C4-2B (cell line): Measurements from ENCODE around the gene CLIP3.
"Not testable (repeated sequence)": the region's sequence is repeated elsewhere in the genome, so short reads cannot be mapped to it uniquely, and the experiment has no call there.

ENCODE experiments used
- H3K27ac ChIP-seq: fragments of 450-650 bp; 2 replicates; pipeline ENCODE4 v1.5.1; 2017
- ZFX ChIP-seq: fragments of 450-650 bp; IDR thresholded peaks from 2 replicates; pipeline ENCODE4 v1.6.1; 2017
- TF ChIP-seq, protein P1 (sequence below): fragments of 450-650 bp; conservative IDR thresholded peaks from 2 replicates; pipeline ENCODE4 v1.5.1; 2017; ENCODE audit warnings: mild to moderate bottlenecking

Gene CLIP3

GRCh38 chr19:35990771-35991730, 41.6 kb downstream of the CLIP3 start:
- no peak overlapping the region for H3K27ac ChIP-seq
- no peak for TF ChIP-seq ZFX
- TF ChIP-seq, protein P1, sequence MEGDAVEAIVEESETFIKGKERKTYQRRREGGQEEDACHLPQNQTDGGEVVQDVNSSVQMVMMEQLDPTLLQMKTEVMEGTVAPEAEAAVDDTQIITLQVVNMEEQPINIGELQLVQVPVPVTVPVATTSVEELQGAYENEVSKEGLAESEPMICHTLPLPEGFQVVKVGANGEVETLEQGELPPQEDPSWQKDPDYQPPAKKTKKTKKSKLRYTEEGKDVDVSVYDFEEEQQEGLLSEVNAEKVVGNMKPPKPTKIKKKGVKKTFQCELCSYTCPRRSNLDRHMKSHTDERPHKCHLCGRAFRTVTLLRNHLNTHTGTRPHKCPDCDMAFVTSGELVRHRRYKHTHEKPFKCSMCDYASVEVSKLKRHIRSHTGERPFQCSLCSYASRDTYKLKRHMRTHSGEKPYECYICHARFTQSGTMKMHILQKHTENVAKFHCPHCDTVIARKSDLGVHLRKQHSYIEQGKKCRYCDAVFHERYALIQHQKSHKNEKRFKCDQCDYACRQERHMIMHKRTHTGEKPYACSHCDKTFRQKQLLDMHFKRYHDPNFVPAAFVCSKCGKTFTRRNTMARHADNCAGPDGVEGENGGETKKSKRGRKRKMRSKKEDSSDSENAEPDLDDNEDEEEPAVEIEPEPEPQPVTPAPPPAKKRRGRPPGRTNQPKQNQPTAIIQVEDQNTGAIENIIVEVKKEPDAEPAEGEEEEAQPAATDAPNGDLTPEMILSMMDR: no peak

- no peak for TF ChIP-seq ZFX
- TF ChIP-seq, protein P1: no peak
- no peak overlapping the region for H3K27ac ChIP-seq
Measured at GRCh38 chr19:35990156-35990555, 42.5 kb downstream of the CLIP3 start.

DNA sequence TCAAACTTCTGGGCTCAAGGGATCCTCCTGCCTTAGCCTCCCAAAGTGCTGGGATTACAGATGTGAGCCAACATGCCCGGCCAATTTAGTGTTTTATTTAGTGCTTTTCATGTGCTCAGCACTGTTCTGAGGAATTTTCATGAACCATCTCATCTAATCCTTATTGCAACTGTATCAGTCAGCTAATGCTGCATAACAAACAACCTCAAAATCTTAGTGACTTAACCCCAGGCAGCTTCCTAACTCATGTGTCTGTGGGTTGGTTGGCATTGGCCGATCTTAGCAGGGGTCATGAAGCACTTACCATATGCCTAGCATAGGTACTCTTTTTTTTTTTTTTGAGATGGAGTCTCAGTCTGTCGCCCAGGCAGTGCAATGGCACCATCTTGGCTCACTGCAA, 43.8 kb downstream of the CLIP3 start:
- no peak overlapping the region for H3K27ac ChIP-seq
- TF ChIP-seq, protein P1: no peak
- TF ChIP-seq ZFX: no peak

DNA sequence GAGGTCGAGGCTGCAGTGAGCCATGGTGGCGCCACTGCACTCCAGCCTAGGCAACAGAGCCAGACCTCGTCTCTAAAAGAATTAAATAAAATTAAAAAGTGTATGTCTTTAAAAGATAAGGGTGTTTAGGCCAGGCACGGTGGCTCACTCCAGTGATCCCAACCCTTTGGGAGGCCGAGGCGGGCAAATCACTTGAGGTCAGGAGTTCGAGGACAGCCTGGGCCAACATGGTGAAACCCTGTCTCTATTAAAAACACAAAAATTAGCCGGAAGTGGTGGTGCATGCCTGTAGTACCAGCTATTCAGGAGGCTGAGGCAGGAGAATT, 45.1 kb downstream of the CLIP3 start:
- H3K27ac ChIP-seq: no peak overlapping the region
- no peak for TF ChIP-seq ZFX
- TF ChIP-seq, protein P1: no peak

DNA sequence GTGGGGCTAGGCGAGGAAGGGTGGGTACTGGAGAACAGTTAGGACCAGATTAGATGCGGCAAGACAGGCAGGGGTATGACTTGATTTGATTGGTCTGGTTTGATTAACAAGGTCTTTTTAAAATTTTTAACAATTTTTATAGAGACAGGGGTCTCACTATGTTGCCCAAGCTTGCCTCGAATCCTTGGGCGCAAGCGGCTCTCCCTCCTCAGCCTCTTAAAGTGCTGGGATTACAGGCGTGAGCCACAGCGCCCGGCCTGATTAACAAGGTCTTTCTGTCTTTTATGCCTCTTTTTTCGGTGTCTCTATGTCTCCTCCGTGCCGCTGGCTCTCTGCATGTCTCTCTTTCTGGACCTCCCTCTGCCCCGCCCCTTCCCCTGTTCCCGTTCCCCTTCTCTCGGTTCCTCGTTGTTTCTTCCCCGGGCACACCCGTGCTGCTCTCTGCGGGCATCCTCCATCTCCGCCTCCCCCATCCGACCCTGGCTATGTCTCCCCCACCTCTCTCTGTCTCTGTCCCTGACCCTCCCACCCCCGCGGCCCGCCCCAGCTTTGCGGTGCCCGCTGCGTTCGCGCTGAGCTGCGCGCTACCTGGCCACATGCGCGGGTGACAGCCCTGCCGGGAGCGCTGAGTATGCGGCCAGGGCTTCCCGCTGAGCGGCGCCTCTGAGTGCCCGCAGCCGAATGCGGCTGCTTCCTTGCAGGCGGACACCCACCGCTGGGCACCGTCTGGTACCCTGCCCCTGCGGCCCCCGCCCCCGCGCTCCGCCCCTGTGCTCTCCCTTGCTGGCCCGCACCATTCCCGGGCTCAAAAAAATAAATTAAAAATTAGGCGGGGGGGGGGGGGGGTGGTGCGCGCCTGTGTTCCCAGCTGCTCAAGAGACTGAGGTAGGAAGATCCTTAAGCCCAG, 45.8 kb downstream of the CLIP3 start:
- TF ChIP-seq, protein P1: no peak
- no peak for TF ChIP-seq ZFX
- no peak overlapping the region for H3K27ac ChIP-seq

- TF ChIP-seq, protein P1: no peak
- TF ChIP-seq ZFX: no peak
- no peak overlapping the region for H3K27ac ChIP-seq
Measured at GRCh38 chr19:35986111-35986510, 46.6 kb downstream of the CLIP3 start.

- no peak for TF ChIP-seq ZFX
- TF ChIP-seq, protein P1: no peak
Measured at GRCh38 chr19:35983177-35983576, 49.5 kb downstream of the CLIP3 start.

GRCh38 chr19:35980997-35981396, 51.7 kb downstream of the CLIP3 start:
- not testable (repeated sequence) for H3K27ac ChIP-seq

More at GRCh38 chr19:35983177-35983576, 49.5 kb downstream of the CLIP3 start:
- no peak overlapping the region for H3K27ac ChIP-seq
